K562 (cell line): ENCODE results near the gene TELO2. TPM values are rescaled to one million over a fixed set of nuclear protein-coding genes. Genes with fewer than 3 reads are reported as not detected.

Source experiments
- ATAC-seq: fragments of 200-7000 bp; cut with Tn5 transposase; 3 replicates; pipeline ENCODE4 v1.9.1; 2020; ENCODE audit warnings: moderate library complexity
- BruUV-seq: library from RNA; stranded (reverse); fragments of 400-500 nt; replicated peaks from 2 replicates; lab custom pipeline; 2021; lab: Mats Ljungman, UMichigan
- CTCF ChIA-PET: fragments of 300-600 bp; formaldehyde crosslinking; extraction: SDS; loops from one replicate; lab custom pipeline; 2021; ENCODE audit warnings: low intra/inter-chr PET ratio; lab: Yijun Ruan, JAX
- POLR2A ChIA-PET: fragments of 300-600, 350-650 bp; sonication (Branson Sonifier 250); formaldehyde crosslinking; extraction: SDS; loops from one replicate; lab custom pipeline; 2021; ENCODE audit warnings: antibody characterized with exemption, inconsistent platforms; lab: Yijun Ruan, JAX
- DNase-seq, 4 experiments: peaks; one replicate each; pipeline versions ENCODE4 v3.0.0 to v3.0.0-alpha.2; 2011 to 2018; ENCODE audit warnings: low spot score in 3 of 4, mixed read lengths in 3 of 4; ENCODE audit errors: extremely low read depth in 1 of 4
- FAIRE-seq: peaks from 2 replicates; lab custom pipeline; 2011; peaks lifted over from hg19 to GRCh38; lab: Jason Lieb, UNC
- H2AFZ ChIP-seq: 2 replicates; pipeline ENCODE4 v1.6.0; 2011; ENCODE audit warnings: low read depth, low read length, control low read depth, inconsistent platforms
- H3K27ac ChIP-seq: fragments of 200-600 bp; 3 replicates; pipeline ENCODE4 v1.8.0; 2011; ENCODE audit warnings: low read depth, mild to moderate bottlenecking, control low read depth, inconsistent platforms, low read length, moderate library complexity, mixed read lengths; ENCODE audit errors: extremely low read depth
- H3K27me3 ChIP-seq, 2 experiments: fragments of 300-600 bp in 1 of 2; 2 replicates in 1 of 2; 3 replicates in 1 of 2; pipeline versions ENCODE4 v1.6.0 to v1.8.0; 2011; ENCODE audit warnings: inconsistent platforms in 2 of 2, low read length in 2 of 2, mild to moderate bottlenecking in 1 of 2, mixed read lengths in 1 of 2, moderate library complexity in 1 of 2; ENCODE audit not compliant: control insufficient read depth in 2 of 2, insufficient read depth in 2 of 2
- H3K36me3 ChIP-seq: fragments of 300-600 bp; 3 replicates; pipeline ENCODE4 v1.8.0; 2011; ENCODE audit warnings: mild to moderate bottlenecking, low read length, inconsistent platforms; ENCODE audit not compliant: control insufficient read depth, insufficient read depth
- H3K4me1 ChIP-seq, 2 experiments: fragments of 200-600 bp in 1 of 2; replicated peaks in 1 of 2; 2 replicates in 1 of 2; 3 replicates in 1 of 2; pipeline versions ENCODE4 v1.5.1 to v1.8.0; 2011; ENCODE audit warnings: inconsistent platforms in 2 of 2, low read length in 2 of 2, mild to moderate bottlenecking in 1 of 2, mixed read lengths in 1 of 2, moderate library complexity in 1 of 2; ENCODE audit not compliant: control insufficient read depth in 2 of 2, insufficient read depth in 2 of 2
- H3K4me2 ChIP-seq: 2 replicates; pipeline ENCODE4 v1.6.1; 2011; ENCODE audit warnings: low read length, control low read depth, inconsistent platforms, mixed read lengths; ENCODE audit not compliant: insufficient read depth
- H3K4me3 ChIP-seq: fragments of 200-600 bp; sonication (generic), shearing (Covaris generic); 2 replicates; pipeline ENCODE4 v1.5.1; 2016; ENCODE audit warnings: control low read depth, inconsistent platforms
- H3K79me2 ChIP-seq: fragments of 200-600 bp; 3 replicates; pipeline ENCODE4 v1.8.0; 2011; ENCODE audit warnings: low read length, inconsistent platforms; ENCODE audit not compliant: control insufficient read depth, insufficient read depth
- H3K9ac ChIP-seq, 2 experiments: 2 replicates each; pipeline versions ENCODE4 v1.6.0 to v1.6.1; 2011; ENCODE audit warnings: low read depth in 2 of 2, low read length in 2 of 2, control low read depth in 1 of 2, inconsistent platforms in 1 of 2, mild to moderate bottlenecking in 1 of 2, mixed read lengths in 1 of 2; ENCODE audit not compliant: insufficient read depth in 1 of 2
- H3K9me1 ChIP-seq: one replicate; pipeline ENCODE4 v1.6.0; 2011; ENCODE audit warnings: inconsistent platforms, mild to moderate bottlenecking, low read length, moderate library complexity; ENCODE audit not compliant: control insufficient read depth, insufficient read depth
- H3K9me3 ChIP-seq: replicated peaks from 2 replicates; pipeline ENCODE4 v1.5.1; 2011; ENCODE audit warnings: low read depth, low read length, inconsistent platforms; ENCODE audit not compliant: control insufficient read depth, insufficient read depth
- H4K20me1 ChIP-seq: replicated peaks from 2 replicates; pipeline ENCODE4 v1.6.1; 2011; ENCODE audit warnings: low read length, inconsistent platforms, mixed read lengths; ENCODE audit not compliant: control insufficient read depth, insufficient read depth
- PURB ChIP-seq: sonication (generic); formaldehyde crosslinking; IDR thresholded peaks from 2 replicates; pipeline ENCODE4 v1.9.0; 2021; ENCODE audit warnings: low read depth, mild to moderate bottlenecking, missing genetic modification reagents
- ZNF830 ChIP-seq: fragments of 250-450 bp; sonication (Bioruptor Pico); IDR thresholded peaks from 2 replicates; pipeline ENCODE4 v1.5.0; 2021; ENCODE audit warnings: mild to moderate bottlenecking
- WGBS: fragments of 100-300 bp; shearing (Covaris generic); methylation state at CpG from one replicate; pipeline ENCODE4 v1.1.6; 2016; ENCODE audit warnings: low coverage, mixed read lengths; ENCODE audit not compliant: insufficient coverage; ENCODE audit errors: missing lambda C conversion rate; 5-methylcytosine and 5-hydroxymethylcytosine counted together
- in situ Hi-C: fragments of 300-500 bp; cut with MboI; formaldehyde crosslinking; loops from 4 replicates; pipeline ENCODE4 v1.15.0; 2018; ENCODE audit warnings: inconsistent platforms, mixed read lengths
- intact Hi-C: fragments of 100-400 bp; cut with micrococcal nuclease; formaldehyde crosslinking; loops from 2 replicates; pipeline ENCODE4 v1.14.2; 2022
- polyA plus RNA-seq, 8 experiments: library from polyadenylated mRNA; depleted of rRNA in 4 of 8; stranded (reverse) in 5 of 8; unstranded in 3 of 8; fragments of >200 nt; fragmentation: Nextera tagmentation in 2 of 8; fragmentation: Illumina TruSeq in 1 of 8; extraction: Ambion mirVana in 2 of 8; extraction: Trizol in 1 of 8; gene quantifications; 2 replicates each; pipeline versions ENCODE4 v1.2.1 to v1.2.3, GENCODE V29; 2011 to 2014; ENCODE audit warnings: inconsistent platforms in 1 of 8, missing spikeins in 1 of 8
- total RNA-seq, 7 experiments: library from RNA; depleted of rRNA in 6 of 7; stranded (reverse); fragments of >200 nt in 6 of 7; fragmentation: Illumina TruSeq in 2 of 7; extraction: Trizol in 2 of 7; gene quantifications; 2 replicates each; pipeline versions ENCODE4 v1.2.1 to v1.2.3, GENCODE V29; 2011 to 2021; ENCODE audit warnings: low replicate concordance in 1 of 7

Gene TELO2
- total and polyA plus RNA-seq, 9 of the 15 experiments (the other 6 are each of a cell fraction or from before 2014, with no cell fraction given), result 0.51 to 91.8 (median 14.5) TPM

- in situ Hi-C loops (no loop called here), intact Hi-C loops (no loop called here)
- no peak for TF ChIP-seq ZNF830 (CRISPR knock-in tag)
- TF ChIP-seq PURB (CRISPR knock-in tag), result no peak
- ATAC-seq (no peak), FAIRE-seq (no peak), DNase-seq (no peak)
- Histone ChIP-seq H3K9me3 (no peaks in the 10 kb centered on the region), H4K20me1 (peaks cover 8% of the 10 kb centered on the region; the same call in 1 of the 2 replicates), H3K4me2 (no peak within 1 kb of the TSS), H3K36me3 (no peaks in the 10 kb centered on the region), H3K79me2 (no peaks in the 10 kb centered on the region), H3K27ac (no peak within 1 kb of the TSS), H2AFZ (no peak within 1 kb of the TSS), H3K4me3 (no peak within 1 kb of the TSS), H3K9ac (peak within 1 kb of the TSS in 1 of 2 experiments; percentile 61; a peak in 1 of 4 replicates), H3K9me1 (no peaks in the 10 kb centered on the region), H3K27me3 (peaks cover 21 to 80% of the 10 kb centered on the region in 2 experiments; a peak in 4 of 5 replicates), H3K4me1 (peaks cover 0 to 72% of the 10 kb centered on the region in 2 experiments; a peak in 2 of 5 replicates)
- ChIA-PET POLR2A (no interaction called here), CTCF (no interaction called here)
- 44% methylated on average over 21 of the region's 27 CpGs for WGBS
- BruUV-seq, result no TSS peak
These were observed 40.3 kb downstream of the TELO2 start, which contains the start of gene TMEM204 for GRCh38 chr16:1533443-1533951. TMEM204 (plus strand) TSS chr16:1533666; CDS start chr16:1534276, 610 bp downstream.
